HG03439 (cell line): ENCODE data around the gene MAPKAPK2.

Experiments
- ATAC-seq: cut with Tn5 transposase; IDR thresholded peaks from one replicate; pipeline ENCODE4 v1.9.1; 2021; ENCODE audit warnings: mild to moderate bottlenecking, moderate library complexity; ENCODE audit not compliant: unreplicated experiment

Gene MAPKAPK2

GRCh38 chr1:206702260-206702659 is 17.6 kb downstream of the MAPKAPK2 start:
- no peak for ATAC-seq

DNA sequence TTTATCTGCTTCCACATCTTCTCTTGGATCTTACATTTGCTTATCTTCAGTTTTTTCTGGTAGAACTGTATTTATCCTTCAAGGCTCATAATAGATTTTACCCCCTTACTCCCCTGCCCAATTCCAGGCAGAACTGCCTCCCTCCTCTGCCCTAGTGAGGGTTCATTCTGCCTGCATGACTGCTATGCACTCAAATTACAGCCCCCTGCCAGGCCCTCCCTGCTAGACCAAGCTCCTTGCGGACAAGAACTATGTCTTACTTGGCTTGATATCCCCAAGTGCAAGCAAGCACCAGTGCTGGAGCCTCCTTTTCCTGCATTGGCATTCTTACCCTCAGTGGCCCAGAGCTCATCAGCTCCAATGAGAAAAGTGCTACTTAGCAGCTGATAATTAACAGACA is 18.1 kb downstream of the MAPKAPK2 start:
- ATAC-seq = no peak

DNA sequence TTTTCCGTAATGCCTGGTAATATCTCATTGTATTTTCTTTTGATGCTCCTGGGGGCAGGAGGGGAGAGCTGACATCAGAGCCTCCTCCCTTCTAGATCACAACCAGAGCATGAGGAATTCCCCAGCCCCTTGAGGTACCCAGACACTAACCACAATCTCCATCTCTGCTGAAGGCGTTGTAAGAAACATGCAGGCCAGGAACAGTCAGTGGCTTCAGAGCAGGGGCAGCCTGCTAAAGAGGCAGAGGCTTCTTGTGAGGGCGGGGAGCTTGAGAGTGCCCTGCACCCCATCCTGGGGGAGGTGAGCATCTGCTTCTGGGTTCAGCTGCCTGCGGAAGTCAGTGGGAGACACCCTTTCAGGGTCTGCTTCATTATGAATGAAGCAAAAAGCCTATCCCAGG is 19.0 kb downstream of the MAPKAPK2 start:
- peak; percentile 45 for ATAC-seq

DNA sequence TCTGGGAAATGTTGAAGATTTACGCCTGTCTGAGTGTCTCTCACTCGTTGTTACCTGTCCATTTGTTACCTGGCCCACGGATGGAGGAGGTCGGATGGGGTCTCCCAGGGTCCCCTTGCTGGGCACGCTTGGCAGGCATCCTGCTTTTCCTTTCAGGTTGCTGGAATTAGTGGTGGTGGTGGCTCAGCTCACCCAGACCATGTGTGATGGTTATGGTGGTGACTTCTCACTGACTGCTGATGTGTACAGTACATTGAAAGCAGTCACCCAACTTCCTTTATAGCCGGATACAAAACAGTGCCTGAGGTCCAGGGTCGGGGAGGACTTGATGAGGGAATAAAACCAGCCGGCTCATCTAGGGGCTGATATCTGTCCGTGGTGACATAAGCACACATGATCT is 19.5 kb downstream of the MAPKAPK2 start:
- ATAC-seq = no peak

GRCh38 chr1:206705191-206705590 is 20.5 kb downstream of the MAPKAPK2 start:
- no peak for ATAC-seq

DNA sequence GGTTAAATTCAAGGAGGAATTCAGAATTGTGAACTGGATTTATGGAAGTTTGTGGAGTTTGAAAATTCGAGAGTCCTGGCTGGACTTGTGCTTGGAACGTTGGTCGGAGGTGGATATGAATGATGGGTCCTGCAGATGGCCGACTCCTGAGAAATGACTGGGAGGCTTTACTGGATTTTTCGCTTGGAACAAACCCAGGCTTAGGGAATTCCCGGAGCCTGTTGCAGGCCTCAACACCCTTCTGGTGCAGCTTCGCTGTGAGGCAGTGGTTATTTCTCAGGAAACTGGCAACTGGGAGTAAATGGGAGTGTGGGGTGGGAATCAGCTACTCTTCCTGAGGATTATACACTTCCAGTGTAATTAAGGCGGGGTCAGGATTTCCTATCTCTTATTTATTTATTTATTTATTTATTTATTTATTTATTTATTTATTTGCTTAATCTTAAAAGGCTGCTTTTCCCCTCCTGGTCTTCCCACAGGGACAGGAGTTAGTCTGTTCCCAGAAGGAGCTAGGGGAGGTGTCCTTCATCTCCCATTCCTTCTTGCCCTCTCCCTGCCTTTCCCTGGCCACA is 21.1 kb downstream of the MAPKAPK2 start:
- no peak for ATAC-seq

GRCh38 chr1:206706298-206706791 is 21.6 kb downstream of the MAPKAPK2 start:
- ATAC-seq = no peak

- no peak for ATAC-seq
These were observed 22.2 kb downstream of the MAPKAPK2 start for GRCh38 chr1:206706806-206707366.

GRCh38 chr1:206708058-206708457 is 23.4 kb downstream of the MAPKAPK2 start:
- no peak for ATAC-seq

GRCh38 chr1:206708882-206709281 is 24.2 kb downstream of the MAPKAPK2 start:
- no peak for ATAC-seq

DNA sequence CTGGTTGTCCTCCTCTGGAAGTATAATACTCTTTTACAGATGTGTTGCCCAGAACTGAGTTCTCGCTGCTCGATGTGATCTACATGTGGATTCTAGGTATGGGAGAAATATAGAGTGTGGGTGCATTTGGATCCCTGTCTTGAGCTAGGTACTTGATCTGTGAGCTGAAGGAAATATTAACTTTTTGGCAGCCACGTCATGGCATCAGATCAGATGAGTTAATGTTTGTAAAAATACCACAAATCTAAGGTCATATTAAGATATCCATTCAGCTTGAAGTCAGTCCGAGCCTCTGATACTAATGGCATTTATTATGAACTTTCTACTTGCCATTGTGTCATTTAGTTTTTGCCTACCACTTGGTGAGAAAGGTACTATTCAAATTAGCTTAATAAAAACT is 24.6 kb downstream of the MAPKAPK2 start:
- ATAC-seq = no peak

DNA sequence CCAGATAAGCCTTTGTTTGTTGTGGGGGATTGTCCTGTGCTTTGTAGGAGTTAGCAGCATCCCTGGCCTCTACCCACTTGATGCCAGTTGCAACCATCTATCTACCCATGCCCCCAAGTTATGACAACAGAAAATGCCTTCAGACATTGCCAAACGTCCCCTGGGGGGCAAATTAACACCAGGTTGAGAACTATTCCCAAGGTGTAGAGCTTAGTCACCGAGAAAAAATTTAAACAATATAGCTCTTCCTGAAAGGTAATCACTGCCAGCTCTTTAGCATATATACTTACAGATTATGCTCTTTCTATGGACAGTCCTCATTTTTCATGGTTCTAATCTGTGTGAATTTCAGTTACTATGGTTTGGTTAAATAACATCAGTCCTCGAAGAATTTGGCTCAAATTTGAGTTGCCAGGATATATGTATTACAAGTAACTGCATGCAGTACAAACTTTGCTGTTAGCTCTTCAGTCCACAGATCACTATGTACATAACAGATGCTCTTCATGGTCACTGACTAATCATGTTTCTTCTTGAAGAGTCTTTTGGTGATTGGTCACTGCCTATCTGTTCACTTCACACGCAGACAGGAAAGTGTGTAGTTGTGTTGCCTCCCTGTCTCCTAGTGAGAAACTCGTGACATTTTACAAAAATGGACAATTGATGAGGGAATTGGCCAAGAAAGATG is 25.2 kb downstream of the MAPKAPK2 start:
- ATAC-seq = no peak

DNA sequence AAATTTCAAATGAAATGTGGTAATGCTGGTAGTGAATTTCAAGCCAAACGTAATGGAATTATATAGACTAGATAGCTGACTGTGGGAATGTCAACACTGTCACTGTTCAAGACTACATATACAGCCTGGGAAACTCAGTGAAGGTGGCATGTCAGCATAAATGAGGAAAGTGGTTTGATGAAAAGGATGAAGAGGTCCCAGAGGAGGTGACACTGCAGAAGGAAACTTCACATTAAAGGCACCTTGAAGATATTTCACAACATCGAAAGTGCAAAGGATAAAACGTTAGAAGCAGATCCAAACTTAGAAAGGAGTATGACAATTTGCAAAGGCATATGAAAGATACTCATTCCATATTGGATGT is 25.7 kb downstream of the MAPKAPK2 start:
- ATAC-seq = no peak

GRCh38 chr1:206713070-206713469 is 28.4 kb downstream of the MAPKAPK2 start:
- no peak for ATAC-seq

- no peak for ATAC-seq
These were observed 29.2 kb downstream of the MAPKAPK2 start for GRCh38 chr1:206713910-206714312.

- no peak for ATAC-seq
These were observed 29.8 kb downstream of the MAPKAPK2 start for GRCh38 chr1:206714331-206715058.

- ATAC-seq = no peak
These were observed 30.4 kb downstream of the MAPKAPK2 start for GRCh38 chr1:206715120-206715519.

- ATAC-seq = no peak
These were observed 30.9 kb downstream of the MAPKAPK2 start for GRCh38 chr1:206715552-206716158.

DNA sequence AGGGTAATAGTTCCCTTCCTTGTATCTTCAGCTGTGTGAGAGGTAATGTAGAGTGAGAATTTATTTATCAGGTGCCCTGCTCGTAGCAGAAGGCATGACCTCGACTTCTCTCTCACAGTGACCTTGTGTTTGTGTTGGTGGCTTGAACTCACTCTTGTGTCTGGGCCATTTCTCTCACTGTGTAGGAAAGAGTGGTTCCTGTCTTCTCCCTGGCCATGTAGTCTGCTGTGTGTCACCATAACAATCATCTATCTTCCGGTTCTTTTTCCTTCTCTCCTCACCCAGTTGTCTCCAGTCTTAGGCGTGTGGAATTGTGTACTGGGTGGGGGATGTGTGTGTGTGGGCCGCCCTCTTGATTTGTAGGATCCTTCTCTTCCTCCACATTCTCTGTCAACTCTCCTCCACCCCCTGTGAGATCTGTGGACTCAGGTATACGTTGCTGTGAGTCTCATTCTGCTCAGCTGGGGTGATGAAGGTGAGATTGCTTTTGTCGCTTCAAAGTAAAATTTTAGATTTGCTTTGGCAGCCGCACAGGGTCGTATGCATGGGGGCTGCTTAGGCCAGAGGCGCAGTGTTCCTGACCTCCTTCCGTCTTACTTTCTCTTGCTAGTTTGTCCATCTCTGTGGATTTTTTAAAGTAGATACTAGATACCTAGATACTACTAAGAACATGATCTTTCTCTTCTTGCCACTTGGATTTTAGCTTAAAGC is 31.6 kb downstream of the MAPKAPK2 start:
- no peak for ATAC-seq

DNA sequence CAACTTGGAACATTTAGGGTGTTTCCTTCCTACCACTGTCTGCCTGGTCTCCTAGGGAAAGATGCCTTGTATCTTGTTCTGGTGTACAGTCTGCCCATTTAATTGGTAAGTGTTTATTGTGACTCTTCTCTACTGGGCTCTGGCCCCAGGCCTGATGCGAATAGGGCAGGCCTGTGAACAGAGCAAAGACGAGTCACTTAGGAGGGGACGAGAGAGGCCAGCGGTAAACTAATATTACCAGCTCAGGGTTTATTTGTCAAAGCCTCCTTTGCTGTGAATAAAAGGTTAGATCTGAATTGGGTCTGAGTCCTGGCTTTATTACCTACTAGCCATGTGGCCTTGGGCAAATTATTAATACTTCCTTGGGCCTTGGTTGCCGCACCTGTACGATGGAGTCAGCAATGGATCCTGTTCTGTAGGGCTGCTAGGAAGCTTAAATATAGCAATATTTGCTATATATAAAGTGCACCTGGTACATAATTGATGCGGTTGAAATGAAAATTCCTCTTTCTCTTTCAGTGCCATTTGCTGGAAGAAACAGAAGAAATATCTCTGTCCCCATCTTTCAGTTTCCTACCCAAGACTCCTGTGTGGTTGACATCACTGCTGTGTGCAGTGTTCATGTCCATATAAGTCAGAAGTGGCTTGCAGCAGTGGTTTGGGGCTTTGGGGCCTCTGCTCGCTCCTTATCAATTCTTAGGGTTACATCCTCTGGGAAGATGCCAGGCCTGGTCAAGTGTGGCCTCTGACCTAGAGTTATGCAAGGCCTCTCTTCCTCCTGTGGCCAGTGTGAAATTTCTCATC is 32.4 kb downstream of the MAPKAPK2 start:
- ATAC-seq = peak; percentile 64
